ENCODE results near the gene SPDYE3.
"Not testable (repeated sequence)": the region's sequence is repeated elsewhere in the genome, so short reads cannot be mapped to it uniquely, and the experiment has no call there.

SPDYE3 gene

GRCh38 chr7:100288258-100288657, 19.2 kb upstream of the SPDYE3 start:
- not testable (repeated sequence) for DNase-seq

GRCh38 chr7:100292162-100292561, 15.3 kb upstream of the SPDYE3 start:
- not testable (repeated sequence) for DNase-seq

GRCh38 chr7:100295269-100295668, 12.2 kb upstream of the SPDYE3 start:
- DNase-seq = not testable (repeated sequence)

GRCh38 chr7:100297852-100298631, 9.5 kb upstream of the SPDYE3 start:
- DNase-seq = not testable (repeated sequence)

GRCh38 chr7:100298632-100298895, 8.9 kb upstream of the SPDYE3 start:
- DNase-seq = not testable (repeated sequence)

GRCh38 chr7:100304526-100304925, 3.0 kb upstream of the SPDYE3 start:
- DNase-seq = not testable (repeated sequence)

GRCh38 chr7:100318329-100318728, 10.8 kb downstream of the SPDYE3 start:
- not testable (repeated sequence) for DNase-seq

GRCh38 chr7:100321648-100322047, 14.1 kb downstream of the SPDYE3 start:
- not testable (repeated sequence) for DNase-seq

- DNase-seq = not testable (repeated sequence)
Observed at GRCh38 chr7:100324194-100324593, 16.7 kb downstream of the SPDYE3 start.

GRCh38 chr7:100325671-100326070, 18.2 kb downstream of the SPDYE3 start:
- not testable (repeated sequence) for DNase-seq

- DNase-seq = not testable (repeated sequence)
Observed at GRCh38 chr7:100326914-100327313, 19.4 kb downstream of the SPDYE3 start.

GRCh38 chr7:100335566-100336466, 28.3 kb downstream of the SPDYE3 start:
- peak; percentile 71 for DNase-seq

- not testable (repeated sequence) for DNase-seq
Observed at GRCh38 chr7:100338083-100338696, 30.7 kb downstream of the SPDYE3 start.

- DNase-seq = not testable (repeated sequence)
Observed at GRCh38 chr7:100341286-100341685, 33.8 kb downstream of the SPDYE3 start.

- DNase-seq = no peak
Observed at GRCh38 chr7:100342765-100343164, 35.3 kb downstream of the SPDYE3 start.

- not testable (repeated sequence) for DNase-seq
Observed at GRCh38 chr7:100344124-100344559, 36.6 kb downstream of the SPDYE3 start.

GRCh38 chr7:100344560-100345287, 37.2 kb downstream of the SPDYE3 start:
- DNase-seq = not testable (repeated sequence)

GRCh38 chr7:100345288-100345672, 37.8 kb downstream of the SPDYE3 start:
- DNase-seq = not testable (repeated sequence)

GRCh38 chr7:100346921-100347320, 39.4 kb downstream of the SPDYE3 start:
- DNase-seq = no peak

- DNase-seq = no peak
Observed at GRCh38 chr7:100348805-100349204, 41.3 kb downstream of the SPDYE3 start.

GRCh38 chr7:100349757-100350156, 42.3 kb downstream of the SPDYE3 start:
- DNase-seq = no peak

GRCh38 chr7:100351657-100352058, 44.2 kb downstream of the SPDYE3 start:
- DNase-seq = no peak
